ENCODE results near the gene PSKH1.
"Not testable (repeated sequence)": the region's sequence is repeated elsewhere in the genome, so short reads cannot be mapped to it uniquely, and the experiment has no call there.

The PSKH1 gene

GRCh38 chr16:67964477-67965131, 71.5 kb downstream of the PSKH1 start:
- DNase-seq, result no peak

DNA sequence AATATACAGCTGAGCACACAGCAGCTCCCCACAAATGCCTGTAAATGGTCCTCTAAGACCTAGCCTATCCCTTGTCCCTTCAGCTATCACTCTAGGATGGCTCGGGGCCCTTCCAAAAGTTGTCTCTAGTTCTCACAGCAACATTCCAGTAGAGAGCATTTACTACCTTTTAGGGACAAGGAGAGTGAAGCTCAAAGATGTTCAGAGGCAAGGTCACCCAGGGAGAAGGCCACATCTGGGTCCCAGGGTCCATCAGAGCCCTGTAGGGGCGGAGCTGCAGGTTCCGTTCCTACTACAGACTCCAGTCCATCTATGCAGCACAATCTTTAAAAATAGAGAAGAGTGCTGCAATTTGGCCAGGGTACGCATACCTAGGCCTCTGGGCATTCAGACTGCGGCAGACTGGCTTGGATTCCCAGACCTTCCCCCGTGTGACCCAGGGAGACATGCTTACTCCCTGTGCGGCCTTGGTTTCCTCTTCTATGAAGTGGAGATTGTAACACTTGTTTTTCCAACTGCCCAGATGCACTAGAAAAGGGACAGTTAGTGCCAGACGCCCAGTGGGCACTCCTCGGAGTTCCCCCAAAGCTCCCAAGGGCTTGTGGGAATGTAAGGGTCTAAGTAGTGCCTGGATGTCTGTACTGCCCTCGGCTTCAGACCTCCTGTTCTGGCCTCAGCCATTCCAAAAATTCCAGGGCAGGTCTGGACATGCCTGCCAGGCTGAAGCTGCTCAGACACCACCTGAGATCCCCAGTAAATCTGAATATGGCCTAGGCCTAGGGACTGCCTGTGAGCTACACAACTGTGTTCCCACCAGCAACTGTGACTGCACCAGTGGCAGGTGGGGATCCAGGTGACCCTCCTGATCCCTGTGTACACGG, 72.9 kb downstream of the PSKH1 start:
- DNase-seq, result no peak

DNA sequence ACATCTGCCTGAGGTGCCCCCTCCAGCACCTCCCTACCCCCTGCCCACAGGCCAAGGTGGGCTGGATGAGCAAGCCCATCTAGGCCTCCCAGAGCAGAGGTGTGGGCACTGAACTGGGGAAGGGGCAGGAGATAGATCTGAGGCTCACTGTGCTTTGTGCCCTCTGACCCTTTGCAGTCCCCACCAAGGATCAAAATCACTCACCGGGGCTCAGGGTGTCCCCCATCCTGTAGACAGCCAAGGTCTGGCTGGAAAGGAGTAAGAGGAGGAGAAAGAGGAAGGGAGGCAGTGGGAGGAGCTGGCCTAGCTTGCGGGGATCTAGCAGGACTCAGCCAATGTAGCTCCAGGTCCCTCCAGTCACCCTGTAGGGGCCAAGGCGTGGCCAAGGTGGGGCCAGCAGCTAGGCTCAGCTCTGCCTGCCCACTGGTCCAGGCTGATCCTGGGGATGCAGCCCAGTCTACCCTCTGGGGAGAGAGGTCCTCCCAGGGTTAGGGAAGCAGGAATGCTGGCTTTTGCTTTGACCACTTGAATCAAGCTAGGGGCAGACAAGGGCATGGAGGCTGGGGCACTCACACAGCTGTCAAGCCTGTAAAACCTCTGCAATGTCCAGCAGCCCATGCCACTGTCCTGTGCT, 73.6 kb downstream of the PSKH1 start:
- no peak for DNase-seq

- no peak for DNase-seq
Measured at GRCh38 chr16:67967183-67967957, 74.3 kb downstream of the PSKH1 start.

DNA sequence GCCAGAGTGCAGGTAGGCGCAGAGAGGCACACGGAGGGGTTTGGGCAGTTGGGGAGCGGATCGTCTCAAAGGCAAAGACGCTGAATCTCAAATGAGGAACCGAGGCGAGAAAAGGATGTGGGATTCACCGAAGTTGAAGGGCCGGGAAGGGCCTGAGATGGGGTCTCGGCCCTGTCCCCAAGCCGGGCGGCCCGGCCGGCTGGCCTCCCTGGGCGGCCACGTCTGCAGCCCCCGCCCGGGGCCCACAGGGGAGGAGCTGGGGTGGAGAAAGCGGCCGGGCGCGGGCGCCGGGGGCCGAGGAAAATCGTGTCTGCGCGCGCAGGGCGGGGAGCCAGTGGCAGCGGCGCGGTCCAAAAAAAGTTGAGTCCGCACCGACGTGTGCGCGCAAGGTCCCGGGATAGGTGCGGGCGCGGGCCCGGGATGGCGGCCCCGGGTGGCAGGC, 74.9 kb downstream of the PSKH1 start:
- peak; percentile 77 for DNase-seq

GRCh38 chr16:67968400-67969253, 75.6 kb downstream of the PSKH1 start, which contains the start of gene SLC12A4:
Gene SLC12A4, minus strand, starts transcription at chr16:67968637. Its CDS starts 84 bp downstream, at chr16:67968553.
- DNase-seq, result peak; percentile 95

GRCh38 chr16:67969254-67970039, 76.4 kb downstream of the PSKH1 start:
- no peak for DNase-seq

GRCh38 chr16:67971111-67971510, 78.1 kb downstream of the PSKH1 start:
- no peak for DNase-seq

GRCh38 chr16:67972285-67972684, 79.2 kb downstream of the PSKH1 start:
- DNase-seq, result not testable (repeated sequence)

GRCh38 chr16:67975321-67976105, 82.5 kb downstream of the PSKH1 start:
- DNase-seq, result no peak

GRCh38 chr16:67976205-67976604, 83.2 kb downstream of the PSKH1 start:
- DNase-seq, result no peak

GRCh38 chr16:67977005-67977404, 84.0 kb downstream of the PSKH1 start:
- no peak for DNase-seq

- DNase-seq, result no peak
Measured at GRCh38 chr16:67977469-67978227, 84.6 kb downstream of the PSKH1 start.

Data from femur (tissue), 1 donor.